HCT116 (cell line): ENCODE results near the gene ARHGEF10L.

ENCODE experiments used
- ATF3 ChIP-seq: IDR thresholded peaks from 2 replicates; pipeline ENCODE4 v1.6.1; 2012
- CEBPB ChIP-seq: IDR thresholded peaks from 2 replicates; pipeline ENCODE4 v1.6.1; 2012; ENCODE audit warnings: low read depth
- CTCF ChIP-seq, 3 experiments: fragments of 200-600 bp in 1 of 3; sonication (generic) in 1 of 3; IDR thresholded peaks in 2 of 3; conservative IDR thresholded peaks in 1 of 3; 2 replicates each; pipeline ENCODE4 v1.5.1; 2012 to 2017; ENCODE audit warnings: low read depth in 2 of 3, low read length in 2 of 3, antibody characterized with exemption in 1 of 3, borderline replicate concordance in 1 of 3, control low read depth in 1 of 3, mild to moderate bottlenecking in 1 of 3, mixed read lengths in 1 of 3, mixed run types in 1 of 3, moderate library complexity in 1 of 3; ENCODE audit not compliant: insufficient read depth in 1 of 3
- EZH2 ChIP-seq: fragments of 200-600 bp; sonication (generic); IDR thresholded peaks from 2 replicates; pipeline ENCODE4 v1.6.1; 2017; ENCODE audit warnings: antibody characterized with exemption, mixed run types
- EZH2phosphoT487 ChIP-seq: fragments of 200-600 bp; IDR thresholded peaks from 2 replicates; pipeline ENCODE4 v1.6.1; 2018; ENCODE audit warnings: antibody characterized with exemption, borderline replicate concordance
- FOSL1 ChIP-seq: IDR thresholded peaks from 2 replicates; pipeline ENCODE4 v1.6.1; 2012; ENCODE audit warnings: low read depth
- JUND ChIP-seq: IDR thresholded peaks from 2 replicates; pipeline ENCODE4 v1.6.1; 2012
- MAX ChIP-seq: IDR thresholded peaks from 2 replicates; pipeline ENCODE4 v1.6.1; 2012
- POLR2A ChIP-seq: IDR thresholded peaks from 2 replicates; pipeline ENCODE4 v1.7.0; 2011; ENCODE audit warnings: borderline replicate concordance; ENCODE audit not compliant: insufficient read depth, insufficient read length; ENCODE audit errors: extremely low read depth
- POLR2AphosphoS5 ChIP-seq: IDR thresholded peaks from 2 replicates; pipeline ENCODE4 v1.6.1; 2011; ENCODE audit warnings: mild to moderate bottlenecking, low read depth, low read length, moderate library complexity
- SRF ChIP-seq: IDR thresholded peaks from 2 replicates; pipeline ENCODE4 v1.6.1; 2012; ENCODE audit warnings: low read depth
- TCF7L2 ChIP-seq: IDR thresholded peaks from 2 replicates; pipeline ENCODE4 v1.7.0; 2011; ENCODE audit warnings: borderline replicate concordance, inconsistent platforms; ENCODE audit not compliant: insufficient read depth, insufficient read length; ENCODE audit errors: extremely low read depth

GRCh38 chr1:17539477-17540254 is at the start of gene ARHGEF10L:
- TF ChIP-seq ATF3 (no peak), EZH2 (no peak), POLR2A (no peak), MAX (no peak), TCF7L2 (no peak), FOSL1 (no peak), POLR2AphosphoS5 (peak; percentile 31; the same call in 1 of the 2 replicates), CEBPB (no peak), CTCF (IDR thresholded peaks at IDR 0.05 in 2 of 3, conservative IDR thresholded peaks at IDR 0.05 in 1 of 3; ENCODE audit: borderline replicate concordance in 1 of 3, insufficient read depth in 1 of 3, low read depth in 2 of 3, low read length in 2 of 3) (no peak), EZH2phosphoT487 (no peak), SRF (no peak), JUND (no peak)
